Breast epithelium (tissue), 3 donors: ENCODE results near the gene PLEKHM1.

Experiments
- POLR2A ChIP-seq: fragments of 450-650 bp; IDR thresholded peaks from one replicate; pipeline ENCODE4 v1.6.1; 2016; ENCODE audit warnings: antibody characterized with exemption, mild to moderate bottlenecking, moderate library complexity
- TF ChIP-seq, protein P1 (sequence below), 3 donors: fragments of 450-650 bp; IDR thresholded peaks; one replicate each; pipeline ENCODE4 v1.5.1; 2016 to 2017; ENCODE audit warnings: antibody characterized with exemption in 3 of 3, mild to moderate bottlenecking in 3 of 3, moderate library complexity in 3 of 3

DNA sequence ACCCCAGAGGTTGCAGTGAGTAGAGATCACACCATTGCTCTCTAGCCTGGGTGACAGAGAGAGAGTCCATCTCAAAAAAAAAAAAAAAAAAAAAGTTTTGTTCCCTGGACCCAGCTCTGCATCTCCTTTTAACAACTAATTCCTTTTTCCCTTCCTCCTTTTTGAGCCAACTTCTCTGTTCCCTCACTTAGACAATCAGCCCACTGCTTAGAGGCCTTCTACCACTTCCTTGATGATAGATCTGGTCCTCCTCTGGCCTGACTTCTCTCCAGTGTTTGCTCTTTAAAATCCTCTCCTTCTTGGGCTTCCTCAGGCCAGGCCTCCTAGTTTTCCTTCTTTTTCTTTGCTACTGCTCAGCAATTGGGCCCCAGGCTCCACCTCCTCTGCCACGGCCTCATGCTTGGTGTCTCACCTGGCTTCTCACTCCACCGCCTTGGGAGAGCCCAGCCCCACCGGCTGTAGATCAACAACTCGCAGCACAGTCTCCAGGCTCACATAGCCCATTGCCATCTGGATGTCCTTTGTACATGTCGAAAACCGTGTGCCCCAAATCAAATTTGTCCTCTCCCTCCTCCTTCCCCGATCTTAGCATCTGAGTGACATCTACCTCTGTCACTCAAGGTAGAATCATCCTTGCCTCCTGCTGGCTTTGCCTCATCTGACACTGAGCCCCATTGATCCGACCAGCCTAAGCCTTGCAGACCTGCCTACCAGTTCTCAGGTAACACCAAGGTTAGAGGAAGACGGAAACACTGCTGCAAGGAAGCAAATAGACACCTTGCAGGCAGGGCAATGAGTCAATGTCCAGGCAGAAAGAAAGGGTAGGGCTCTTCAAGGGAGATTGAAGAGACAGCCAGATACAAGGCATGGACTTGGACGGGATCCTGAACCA lies 75.3 kb downstream of the PLEKHM1 start:
- no peak for TF ChIP-seq POLR2A
- TF ChIP-seq, protein P1, sequence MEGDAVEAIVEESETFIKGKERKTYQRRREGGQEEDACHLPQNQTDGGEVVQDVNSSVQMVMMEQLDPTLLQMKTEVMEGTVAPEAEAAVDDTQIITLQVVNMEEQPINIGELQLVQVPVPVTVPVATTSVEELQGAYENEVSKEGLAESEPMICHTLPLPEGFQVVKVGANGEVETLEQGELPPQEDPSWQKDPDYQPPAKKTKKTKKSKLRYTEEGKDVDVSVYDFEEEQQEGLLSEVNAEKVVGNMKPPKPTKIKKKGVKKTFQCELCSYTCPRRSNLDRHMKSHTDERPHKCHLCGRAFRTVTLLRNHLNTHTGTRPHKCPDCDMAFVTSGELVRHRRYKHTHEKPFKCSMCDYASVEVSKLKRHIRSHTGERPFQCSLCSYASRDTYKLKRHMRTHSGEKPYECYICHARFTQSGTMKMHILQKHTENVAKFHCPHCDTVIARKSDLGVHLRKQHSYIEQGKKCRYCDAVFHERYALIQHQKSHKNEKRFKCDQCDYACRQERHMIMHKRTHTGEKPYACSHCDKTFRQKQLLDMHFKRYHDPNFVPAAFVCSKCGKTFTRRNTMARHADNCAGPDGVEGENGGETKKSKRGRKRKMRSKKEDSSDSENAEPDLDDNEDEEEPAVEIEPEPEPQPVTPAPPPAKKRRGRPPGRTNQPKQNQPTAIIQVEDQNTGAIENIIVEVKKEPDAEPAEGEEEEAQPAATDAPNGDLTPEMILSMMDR (IDR thresholded peaks at IDR 0.05), result no peak
